Endothelial cell of umbilical vein (primary cell): ENCODE measurements around the gene MYH14.

Source experiments
- CTCF ChIP-seq, 2 donors: IDR thresholded peaks; 1 replicate in 1 of 2; 2 replicates in 1 of 2; pipeline ENCODE4 v1.5.1; 2011; ENCODE audit warnings: low read length in 2 of 2, mild to moderate bottlenecking in 2 of 2, moderate library complexity in 2 of 2, control low read depth in 1 of 2, inconsistent platforms in 1 of 2, low read depth in 1 of 2; ENCODE audit not compliant: insufficient read depth in 1 of 2; ENCODE audit errors: extremely low read depth in 1 of 2
- EZH2 ChIP-seq: IDR thresholded peaks from 2 replicates; pipeline ENCODE4 v1.6.1; 2012; ENCODE audit warnings: borderline replicate concordance, low read depth, mild to moderate bottlenecking, moderate library complexity, low read length, inconsistent platforms; ENCODE audit not compliant: severe bottlenecking
- FOS ChIP-seq: IDR thresholded peaks from 2 replicates; pipeline ENCODE4 v1.6.1; 2011; ENCODE audit warnings: mild to moderate bottlenecking, low read length, moderate library complexity, borderline replicate concordance; ENCODE audit not compliant: insufficient read depth
- JUN ChIP-seq: IDR thresholded peaks from 2 replicates; pipeline ENCODE4 v1.6.1; 2011; ENCODE audit warnings: borderline replicate concordance, low read depth; ENCODE audit not compliant: insufficient read length, insufficient read depth
- MYC ChIP-seq: IDR thresholded peaks from one replicate; pipeline ENCODE4 v1.6.1; 2011; ENCODE audit warnings: mild to moderate bottlenecking, low read depth, low read length
- POLR2A ChIP-seq: IDR thresholded peaks from 2 replicates; pipeline ENCODE4 v1.6.1; 2012; ENCODE audit warnings: low read depth, mild to moderate bottlenecking, control low read depth, low read length
- POLR2AphosphoS5 ChIP-seq: IDR thresholded peaks from 2 replicates; pipeline ENCODE4 v1.6.1; 2012; ENCODE audit warnings: low read depth, mild to moderate bottlenecking, control low read depth, low read length, moderate library complexity; ENCODE audit not compliant: insufficient read depth
- TF ChIP-seq, protein P1 (sequence below): IDR thresholded peaks from 2 replicates; pipeline ENCODE4 v1.6.1; 2011; ENCODE audit not compliant: insufficient read depth, insufficient read length

DNA sequence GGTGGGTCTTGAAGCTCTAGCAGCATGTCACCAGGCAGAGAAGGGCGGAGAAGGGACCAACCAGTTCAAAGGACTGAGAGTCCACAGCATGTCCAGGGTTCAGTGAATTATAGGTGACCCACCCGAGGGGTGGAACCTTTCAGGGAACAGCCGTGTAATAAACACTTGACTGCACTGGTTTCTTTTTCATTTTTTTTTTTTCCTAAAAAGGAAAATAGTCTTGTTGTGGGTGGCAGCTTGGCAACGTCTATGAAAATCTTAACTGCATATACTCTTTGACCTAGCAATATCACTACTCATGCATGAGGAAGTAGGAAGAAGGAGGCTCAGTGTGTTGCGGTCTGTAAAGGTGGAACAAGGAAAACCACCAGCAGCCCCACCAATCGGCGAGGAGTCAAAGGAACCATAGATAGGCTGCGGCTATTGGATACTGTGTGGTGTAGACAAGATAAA lies 13.0 kb upstream of the MYH14 start:
- no peak for TF ChIP-seq CTCF (IDR thresholded peaks at IDR 0.05; ENCODE audit: extremely low read depth in 1 of 2, insufficient read depth in 1 of 2, low read depth in 1 of 2, low read length in 2 of 2)
- TF ChIP-seq POLR2A: no peak
- TF ChIP-seq JUN: no peak
- no peak for TF ChIP-seq EZH2
- no peak for TF ChIP-seq POLR2AphosphoS5
- TF ChIP-seq, protein P1, sequence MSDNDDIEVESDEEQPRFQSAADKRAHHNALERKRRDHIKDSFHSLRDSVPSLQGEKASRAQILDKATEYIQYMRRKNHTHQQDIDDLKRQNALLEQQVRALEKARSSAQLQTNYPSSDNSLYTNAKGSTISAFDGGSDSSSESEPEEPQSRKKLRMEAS: no peak
- no peak for TF ChIP-seq FOS
- TF ChIP-seq MYC: no peak
